Measurements from ENCODE around the gene BAIAP2.
"Not testable (repeated sequence)": the region's sequence is repeated elsewhere in the genome, so short reads cannot be mapped to it uniquely, and the experiment has no call there.

The BAIAP2 gene

GRCh38 chr17:81070541-81071246, 35.7 kb downstream of the BAIAP2 start:
- no peak for DNase-seq

- no peak for DNase-seq
Measured at GRCh38 chr17:81071761-81072741, 37.1 kb downstream of the BAIAP2 start.

GRCh38 chr17:81073967-81074839, 39.3 kb downstream of the BAIAP2 start:
- no peak for DNase-seq

- DNase-seq = no peak
Measured at GRCh38 chr17:81074875-81075274, 39.9 kb downstream of the BAIAP2 start.

DNA sequence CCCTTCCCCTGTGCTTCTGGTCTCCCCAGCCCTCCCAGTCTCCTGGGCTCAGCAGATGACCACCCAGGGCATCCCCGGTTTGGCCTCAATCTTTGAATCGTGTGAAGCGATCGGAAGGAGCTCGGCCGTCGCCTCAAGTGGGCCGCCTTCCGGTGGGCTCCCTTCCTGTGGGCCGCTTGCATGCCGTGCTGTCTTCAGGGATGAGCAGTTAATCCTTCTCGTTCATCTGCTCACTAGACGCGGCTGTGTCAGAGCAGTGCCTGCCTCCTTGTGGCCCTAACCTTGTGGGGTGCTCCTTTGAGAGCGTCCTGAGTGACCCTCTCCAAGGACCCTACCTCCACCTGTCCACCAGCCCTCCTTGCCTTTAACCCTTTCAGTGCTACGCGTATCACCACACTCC, 40.4 kb downstream of the BAIAP2 start:
- DNase-seq = no peak

DNA sequence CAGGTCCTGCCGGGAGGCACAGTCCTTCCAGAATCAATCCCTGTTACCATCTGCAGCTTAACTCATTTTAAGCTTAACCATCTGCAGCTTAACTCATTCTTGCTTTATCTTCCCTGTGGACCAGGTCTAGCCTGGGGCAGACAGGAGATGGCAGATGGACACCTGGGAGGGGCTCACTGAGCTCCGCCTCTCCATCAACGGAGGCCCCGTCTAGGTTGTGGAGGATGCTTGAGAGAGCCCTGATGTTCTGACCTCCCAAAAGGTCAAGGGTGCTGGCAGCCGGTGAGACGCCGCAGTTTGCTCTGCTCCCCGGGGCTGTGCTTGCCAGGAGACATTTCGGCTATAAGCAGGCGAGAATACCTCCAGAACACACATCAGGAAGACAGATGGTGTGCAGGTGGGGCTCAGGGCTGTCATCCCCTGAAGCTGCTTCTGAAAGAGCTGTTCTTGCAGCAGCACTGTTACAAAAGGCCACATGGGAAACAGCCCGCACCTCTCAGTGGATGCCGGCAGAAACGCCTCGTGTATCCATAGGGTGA, 41.3 kb downstream of the BAIAP2 start:
- DNase-seq = no peak

DNA sequence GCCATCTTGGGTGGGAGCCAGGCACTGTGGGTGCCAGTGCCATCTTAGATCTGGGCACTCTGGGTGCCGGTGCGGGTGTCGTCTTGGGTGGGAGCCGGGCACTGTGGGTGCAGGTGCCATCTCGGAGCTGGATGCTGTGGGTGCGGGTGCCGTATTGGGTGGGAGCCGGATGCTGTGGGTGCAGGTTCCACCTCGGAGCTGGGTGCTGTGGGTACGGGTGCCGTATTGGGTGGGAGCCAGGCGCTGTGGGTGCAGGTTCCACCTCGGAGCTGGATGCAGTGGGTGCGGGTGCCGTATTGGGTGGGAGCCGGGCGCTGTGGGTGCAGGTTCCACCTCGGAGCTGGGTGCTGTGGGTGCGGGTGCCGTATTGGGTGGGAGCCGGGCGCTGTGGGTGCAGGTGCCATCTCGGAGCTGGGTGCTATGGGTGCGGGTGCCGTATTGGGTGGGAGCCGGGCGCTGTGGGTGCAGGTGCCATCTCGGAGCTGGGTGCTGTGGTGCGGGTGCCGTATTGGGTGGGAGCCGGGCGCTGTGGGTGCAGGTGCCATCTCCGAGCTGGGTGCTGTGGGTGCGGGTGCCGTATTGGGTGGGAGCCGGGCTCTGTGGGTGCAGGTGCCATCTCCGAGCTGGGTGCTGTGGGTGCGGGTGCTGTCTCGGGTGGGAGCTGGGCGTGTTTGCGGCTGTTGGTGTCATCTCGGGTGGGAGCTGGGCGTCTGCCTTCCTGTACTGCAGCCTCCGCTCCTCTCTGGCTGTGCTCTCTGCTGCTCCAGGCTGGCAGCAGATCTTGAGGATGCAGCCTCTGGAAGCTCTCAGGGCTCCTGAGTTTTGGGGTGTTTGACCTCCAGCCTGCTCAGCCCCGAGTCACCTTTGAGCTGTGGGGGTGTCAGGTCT, 43.3 kb downstream of the BAIAP2 start:
- not testable (repeated sequence) for DNase-seq

- no peak for DNase-seq
Measured at GRCh38 chr17:81080019-81080418, 45.1 kb downstream of the BAIAP2 start.

GRCh38 chr17:81081222-81082176, 46.5 kb downstream of the BAIAP2 start:
- no peak for DNase-seq

DNA sequence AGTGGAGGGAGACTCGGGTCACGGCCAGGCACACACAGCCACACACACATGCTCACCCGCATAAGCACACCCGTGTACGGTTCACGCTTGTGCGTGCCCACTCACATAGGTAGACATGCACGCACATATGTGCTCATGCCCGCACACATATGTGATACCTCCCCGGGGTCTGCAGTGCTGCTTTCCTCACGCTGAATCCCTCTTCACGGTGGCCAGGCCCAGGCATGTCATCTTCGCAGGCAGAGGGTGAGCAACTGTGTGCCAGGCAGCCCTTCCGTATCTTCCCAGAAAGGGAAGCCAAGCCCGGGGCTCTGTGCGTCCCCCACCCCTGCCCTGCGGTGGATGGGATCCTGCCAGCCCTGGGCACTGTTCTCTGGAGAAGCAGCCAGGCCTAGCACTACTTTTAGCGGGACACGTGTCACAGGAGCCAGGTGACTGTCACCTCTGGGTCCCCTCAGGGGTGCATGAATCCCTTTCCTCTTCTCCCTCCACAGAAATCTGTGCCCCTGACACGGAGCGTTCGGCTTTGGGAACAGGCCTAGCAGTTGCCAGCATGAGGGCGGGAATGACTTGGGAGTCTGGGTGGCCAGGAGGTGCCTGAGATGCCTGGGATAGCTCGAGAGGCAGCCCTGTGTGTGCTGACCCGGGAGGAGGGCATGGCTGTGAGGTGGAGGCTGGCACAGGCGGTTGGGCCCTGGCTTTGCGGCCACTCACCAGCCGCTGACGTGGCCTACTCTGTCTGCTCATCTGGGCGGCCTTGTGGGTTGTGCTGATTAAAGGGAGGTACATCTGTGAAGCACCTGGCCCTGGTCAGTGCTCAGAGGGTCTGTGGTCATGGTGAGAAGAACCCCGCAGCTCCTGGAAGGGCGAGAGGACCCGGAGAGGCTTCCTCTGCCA, 47.5 kb downstream of the BAIAP2 start:
- no peak for DNase-seq

GRCh38 chr17:81083125-81083765, 48.3 kb downstream of the BAIAP2 start:
- DNase-seq = no peak

DNA sequence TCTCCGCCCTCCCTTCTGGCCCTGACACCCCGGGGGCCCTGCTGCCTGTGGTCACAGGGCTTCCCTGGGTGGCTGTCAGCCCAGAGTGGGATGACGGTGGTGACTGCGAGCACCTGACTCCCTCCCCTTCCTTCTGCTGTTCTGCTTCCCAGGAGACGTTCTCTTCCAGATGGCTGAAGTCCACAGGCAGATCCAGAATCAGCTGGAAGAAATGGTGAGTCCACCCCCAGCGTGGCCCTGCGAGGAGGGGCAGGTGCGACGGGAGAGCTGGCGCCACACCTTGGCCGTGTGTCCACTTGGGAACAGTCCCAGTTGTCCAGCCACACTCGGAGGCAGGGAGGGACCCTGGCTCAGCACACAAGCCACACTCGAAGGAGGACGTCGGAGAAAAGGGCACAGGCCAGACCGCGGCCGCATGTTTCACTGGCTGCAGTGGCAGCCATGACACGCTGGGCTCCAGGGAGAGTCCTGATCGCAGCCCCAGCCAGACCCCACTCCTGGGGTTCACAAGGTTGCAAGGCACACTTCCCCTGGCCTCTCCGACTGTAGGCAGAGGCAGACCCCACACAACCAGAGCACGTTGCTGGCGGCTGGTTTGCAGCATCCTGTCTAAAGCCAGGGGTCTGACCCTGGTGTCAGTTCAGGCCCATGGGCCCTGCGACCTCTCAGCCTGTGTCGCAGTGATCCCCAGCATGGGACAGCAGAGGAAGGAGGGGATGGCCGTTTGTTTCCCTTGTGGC, 49.9 kb downstream of the BAIAP2 start:
- DNase-seq = no peak

DNA sequence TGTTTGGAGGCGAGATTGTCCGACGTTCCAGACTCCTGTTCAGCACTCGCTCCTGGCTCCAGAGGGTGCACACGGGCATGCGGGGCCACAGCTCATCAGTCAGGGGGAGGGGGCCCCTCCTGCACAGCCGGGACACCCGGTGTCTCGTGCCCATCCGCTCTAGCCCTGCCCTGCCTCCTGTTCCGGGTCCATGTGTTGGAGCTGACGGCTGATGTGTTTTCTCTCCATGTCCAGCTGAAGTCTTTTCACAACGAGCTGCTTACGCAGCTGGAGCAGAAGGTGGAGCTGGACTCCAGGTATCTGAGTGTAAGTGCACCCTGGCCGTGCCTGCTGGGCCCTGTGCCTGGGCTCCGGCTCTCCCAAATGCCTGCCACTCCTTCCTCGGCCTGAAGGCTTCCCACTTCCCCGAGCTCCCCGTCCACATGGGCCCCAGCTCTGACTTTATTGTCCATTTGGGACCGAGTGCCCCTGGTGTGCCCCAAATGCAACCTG, 50.5 kb downstream of the BAIAP2 start:
- DNase-seq = no peak

DNA sequence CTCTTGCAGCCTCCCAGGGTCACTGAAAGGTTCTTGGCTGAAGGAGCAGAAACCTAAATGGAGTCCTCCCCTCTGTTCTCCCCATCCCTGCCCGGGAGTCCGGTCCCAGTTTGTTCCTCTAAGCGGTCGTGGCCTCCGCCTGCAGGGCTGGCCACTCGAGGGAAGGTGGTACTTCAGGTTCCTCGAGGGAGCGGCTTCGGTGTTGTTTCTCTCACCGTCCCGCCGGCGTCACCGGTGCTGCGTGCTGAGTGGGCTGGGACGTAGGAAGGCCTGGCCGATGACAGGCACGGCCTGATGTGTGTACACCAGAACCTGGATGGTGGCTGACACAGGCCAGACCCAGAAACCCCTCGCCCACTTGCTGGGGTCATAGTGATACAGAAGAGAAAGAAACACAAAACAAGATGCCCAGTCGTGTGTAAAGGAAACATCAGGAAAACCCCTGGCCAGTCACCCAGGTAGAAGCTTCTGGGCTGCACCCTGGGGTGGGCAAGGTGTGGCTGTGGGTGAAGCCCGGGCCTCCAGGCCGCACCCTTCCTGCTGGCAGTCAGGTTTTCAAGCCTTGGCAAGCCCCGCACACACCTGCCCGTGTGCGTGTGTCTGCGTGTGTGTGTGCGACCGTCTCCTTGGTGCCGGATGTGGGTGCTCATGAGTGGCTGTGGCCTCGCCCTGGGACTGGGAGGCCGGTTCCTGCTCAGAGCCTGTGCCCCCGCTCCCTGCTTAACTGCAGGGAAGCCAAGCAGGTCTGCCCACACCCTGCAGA, 52.0 kb downstream of the BAIAP2 start:
- DNase-seq = no peak

- DNase-seq = peak; percentile 51
Measured at GRCh38 chr17:81090361-81091136, 55.6 kb downstream of the BAIAP2 start.

- no peak for DNase-seq
Measured at GRCh38 chr17:81091154-81091553, 56.2 kb downstream of the BAIAP2 start.
